ENCODE measurements around the gene FSTL1.

The FSTL1 gene

DNA sequence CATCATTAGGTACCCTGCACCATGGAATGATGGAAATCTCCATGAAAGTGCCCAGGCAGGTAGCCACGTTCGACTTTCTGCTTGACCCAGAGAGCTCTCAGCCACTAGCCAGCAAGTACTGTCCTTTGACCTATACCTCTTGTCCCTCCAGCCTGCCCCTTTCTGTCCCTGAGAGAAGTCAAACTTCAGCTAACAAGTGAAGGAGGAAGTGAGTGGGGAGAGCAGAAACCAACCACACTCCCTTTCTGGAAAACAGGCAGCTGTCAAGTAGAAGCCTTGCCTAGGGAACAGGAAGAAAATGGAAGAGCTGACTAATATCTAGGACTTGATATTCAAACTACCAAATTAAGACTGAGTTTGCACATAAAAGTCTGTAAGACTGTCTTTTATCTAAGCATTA lies 30.3 kb upstream of the FSTL1 start:
- H3K27me3 ChIP-seq (ENCODE audit: control insufficient read depth in 2 of 2, insufficient read depth in 2 of 2, low read length in 2 of 2): peaks cover 0 to 3% of the 10 kb centered on the region in 2 donors
- no peaks in the 10 kb centered on the region for H3K9me3 ChIP-seq (ENCODE audit: control insufficient read depth in 2 of 2, low read length in 2 of 2)
- no peaks in the 10 kb centered on the region for H3K4me1 ChIP-seq (ENCODE audit: control insufficient read depth in 2 of 2, insufficient read depth in 2 of 2, low read length in 2 of 2)
- H3K27ac ChIP-seq (ENCODE audit: low read depth in 2 of 2, low read length in 2 of 2): no peak overlapping the region
- no peaks in the 10 kb centered on the region for H3K36me3 ChIP-seq (ENCODE audit: control insufficient read depth in 2 of 2, insufficient read depth in 2 of 2, low read length in 2 of 2)
- H3K4me3 ChIP-seq (ENCODE audit: low read length in 2 of 2): no peak overlapping the region
- H3K9ac ChIP-seq (ENCODE audit: low read depth in 1 of 2, low read length in 2 of 2): no peak overlapping the region

DNA sequence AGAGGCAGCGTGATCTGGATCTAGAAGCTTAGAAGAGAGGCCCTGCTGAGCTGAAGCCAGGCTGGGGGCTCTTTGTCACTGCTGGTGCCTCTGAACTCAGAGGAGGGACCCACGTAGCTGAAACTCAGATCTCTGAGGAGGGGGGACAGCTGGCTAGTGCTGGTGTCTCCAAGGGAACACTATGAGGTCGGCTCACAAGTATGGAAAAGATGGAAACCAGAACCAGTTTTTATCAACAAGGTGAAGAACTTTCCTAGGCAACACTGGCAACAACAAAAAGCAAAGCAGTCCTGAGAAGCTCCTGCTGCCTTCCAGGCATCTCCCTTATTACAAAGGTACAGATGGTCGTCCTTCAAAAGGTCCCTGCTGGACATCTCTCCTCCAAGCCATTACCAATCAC lies 27.0 kb upstream of the FSTL1 start:
- Histone ChIP-seq H3K4me3 (ENCODE audit: low read length in 2 of 2) (no peak overlapping the region), H3K27ac (ENCODE audit: low read depth in 2 of 2, low read length in 2 of 2) (no peak overlapping the region), H3K9ac (ENCODE audit: low read depth in 1 of 2, low read length in 2 of 2) (no peak overlapping the region), H3K36me3 (ENCODE audit: control insufficient read depth in 2 of 2, insufficient read depth in 2 of 2, low read length in 2 of 2) (no peaks in the 10 kb centered on the region), H3K27me3 (ENCODE audit: control insufficient read depth in 2 of 2, insufficient read depth in 2 of 2, low read length in 2 of 2) (peaks cover 0 to 3% of the 10 kb centered on the region in 2 donors), H3K4me1 (ENCODE audit: control insufficient read depth in 2 of 2, insufficient read depth in 2 of 2, low read length in 2 of 2) (no peaks in the 10 kb centered on the region), H3K9me3 (ENCODE audit: control insufficient read depth in 2 of 2, low read length in 2 of 2) (no peaks in the 10 kb centered on the region)

DNA sequence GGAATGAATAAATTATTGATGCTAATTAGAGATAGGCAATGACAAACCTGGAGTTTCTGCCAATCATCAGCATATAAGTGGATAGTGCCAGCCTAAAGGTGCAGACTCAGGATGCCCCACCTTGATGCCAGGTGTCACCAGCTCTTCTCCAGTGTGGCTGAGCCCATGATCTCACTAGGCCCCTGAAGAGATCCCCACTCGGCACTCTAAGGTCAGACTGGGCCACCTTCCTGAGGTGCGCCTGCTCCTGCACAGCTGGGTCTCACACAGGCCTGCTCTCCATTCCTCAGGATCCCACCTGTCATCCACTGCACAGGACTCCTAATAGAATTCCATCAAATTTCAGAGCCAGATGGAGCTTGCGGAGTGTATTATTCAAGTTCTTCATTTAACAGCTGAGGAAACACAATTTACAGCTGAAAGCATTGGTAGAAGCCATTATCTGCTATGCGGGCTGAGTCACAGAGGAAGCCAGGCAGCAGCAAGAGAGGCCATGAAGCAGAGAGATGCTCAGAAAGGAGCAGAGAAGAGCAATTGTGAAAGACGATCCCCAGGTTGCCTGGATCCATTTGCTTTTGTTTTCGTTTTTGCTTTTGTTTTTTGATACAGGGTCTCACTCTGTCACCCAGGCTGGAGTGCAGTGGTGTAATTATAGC lies 25.1 kb upstream of the FSTL1 start:
- Histone ChIP-seq H3K9me3 (ENCODE audit: control insufficient read depth in 2 of 2, low read length in 2 of 2) (no peaks in the 10 kb centered on the region), H3K9ac (ENCODE audit: low read depth in 1 of 2, low read length in 2 of 2) (no peak overlapping the region), H3K27me3 (ENCODE audit: control insufficient read depth in 2 of 2, insufficient read depth in 2 of 2, low read length in 2 of 2) (peaks cover 0 to 3% of the 10 kb centered on the region in 2 donors), H3K4me3 (ENCODE audit: low read length in 2 of 2) (no peak overlapping the region), H3K36me3 (ENCODE audit: control insufficient read depth in 2 of 2, insufficient read depth in 2 of 2, low read length in 2 of 2) (no peaks in the 10 kb centered on the region), H3K4me1 (ENCODE audit: control insufficient read depth in 2 of 2, insufficient read depth in 2 of 2, low read length in 2 of 2) (no peaks in the 10 kb centered on the region), H3K27ac (ENCODE audit: low read depth in 2 of 2, low read length in 2 of 2) (no peak overlapping the region)

DNA sequence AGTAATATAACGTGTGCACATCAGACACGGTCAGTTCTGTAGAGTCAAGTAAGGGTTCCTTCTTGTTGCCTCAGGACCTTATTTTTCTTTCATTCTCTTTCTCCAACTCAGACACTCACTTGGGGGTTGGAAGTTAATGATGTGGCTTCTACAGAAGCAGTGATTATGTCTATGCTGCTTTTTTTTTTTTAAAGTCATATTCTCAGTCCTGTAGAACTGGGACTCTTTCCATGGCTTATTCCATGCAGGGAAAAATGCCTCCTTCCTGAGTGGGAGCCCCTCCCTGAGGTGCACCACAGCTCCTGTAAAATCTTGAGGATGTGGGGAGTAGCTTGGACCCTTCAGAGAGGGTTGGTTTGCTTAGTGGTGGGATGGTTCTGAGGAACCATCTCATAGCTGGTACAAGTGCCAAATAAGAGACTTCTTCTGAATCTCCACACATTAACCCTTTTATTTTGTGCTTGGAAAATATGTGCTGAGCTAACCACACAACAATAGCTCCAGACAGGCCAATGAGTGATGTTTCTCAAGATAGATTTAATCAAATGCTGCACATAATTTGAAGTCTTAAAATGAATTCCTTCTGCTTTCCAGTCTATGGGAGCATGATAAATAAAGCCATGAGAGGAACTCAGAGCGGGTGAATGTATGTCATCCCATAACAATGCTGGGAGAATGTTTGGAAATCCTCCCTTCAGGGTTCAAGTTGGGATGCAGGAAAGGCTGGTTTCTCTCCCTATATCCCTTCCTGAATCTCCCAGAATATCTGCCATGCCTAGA lies 23.3 kb upstream of the FSTL1 start:
- H3K9me3 ChIP-seq (ENCODE audit: control insufficient read depth in 2 of 2, low read length in 2 of 2): no peaks in the 10 kb centered on the region
- no peak overlapping the region for H3K27ac ChIP-seq (ENCODE audit: low read depth in 2 of 2, low read length in 2 of 2)
- H3K4me1 ChIP-seq (ENCODE audit: control insufficient read depth in 2 of 2, insufficient read depth in 2 of 2, low read length in 2 of 2): no peaks in the 10 kb centered on the region
- no peak overlapping the region for H3K4me3 ChIP-seq (ENCODE audit: low read length in 2 of 2)
- H3K36me3 ChIP-seq (ENCODE audit: control insufficient read depth in 2 of 2, insufficient read depth in 2 of 2, low read length in 2 of 2): no peaks in the 10 kb centered on the region
- peaks cover 0 to 3% of the 10 kb centered on the region in 2 donors for H3K27me3 ChIP-seq (ENCODE audit: control insufficient read depth in 2 of 2, insufficient read depth in 2 of 2, low read length in 2 of 2)
- no peak overlapping the region for H3K9ac ChIP-seq (ENCODE audit: low read depth in 1 of 2, low read length in 2 of 2)

DNA sequence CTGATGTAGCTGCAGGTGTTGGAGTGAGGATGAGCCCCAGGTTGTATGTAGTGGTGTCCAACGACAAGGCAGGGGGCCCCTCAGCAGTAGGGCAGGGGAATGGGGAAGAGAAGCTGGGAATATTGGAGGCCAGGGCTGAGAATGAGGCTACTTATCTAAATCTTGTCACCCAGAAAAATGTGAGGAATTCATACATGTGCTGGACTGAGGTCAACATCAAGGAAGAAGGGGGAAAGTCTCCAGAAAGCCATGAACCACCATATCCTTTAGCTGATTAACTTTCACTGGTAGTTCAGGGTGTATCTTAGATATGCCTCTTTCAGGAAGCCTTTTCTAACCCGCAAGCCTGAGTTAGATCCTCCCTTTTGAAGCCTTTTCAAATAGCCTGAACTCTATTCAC lies 22.6 kb upstream of the FSTL1 start:
- Histone ChIP-seq H3K27ac (ENCODE audit: low read depth in 2 of 2, low read length in 2 of 2) (no peak overlapping the region), H3K36me3 (ENCODE audit: control insufficient read depth in 2 of 2, insufficient read depth in 2 of 2, low read length in 2 of 2) (no peaks in the 10 kb centered on the region), H3K27me3 (ENCODE audit: control insufficient read depth in 2 of 2, insufficient read depth in 2 of 2, low read length in 2 of 2) (no peaks in the 10 kb centered on the region), H3K4me3 (ENCODE audit: low read length in 2 of 2) (no peak overlapping the region), H3K9ac (ENCODE audit: low read depth in 1 of 2, low read length in 2 of 2) (no peak overlapping the region), H3K4me1 (ENCODE audit: control insufficient read depth in 2 of 2, insufficient read depth in 2 of 2, low read length in 2 of 2) (no peaks in the 10 kb centered on the region), H3K9me3 (ENCODE audit: control insufficient read depth in 2 of 2, low read length in 2 of 2) (no peaks in the 10 kb centered on the region)

DNA sequence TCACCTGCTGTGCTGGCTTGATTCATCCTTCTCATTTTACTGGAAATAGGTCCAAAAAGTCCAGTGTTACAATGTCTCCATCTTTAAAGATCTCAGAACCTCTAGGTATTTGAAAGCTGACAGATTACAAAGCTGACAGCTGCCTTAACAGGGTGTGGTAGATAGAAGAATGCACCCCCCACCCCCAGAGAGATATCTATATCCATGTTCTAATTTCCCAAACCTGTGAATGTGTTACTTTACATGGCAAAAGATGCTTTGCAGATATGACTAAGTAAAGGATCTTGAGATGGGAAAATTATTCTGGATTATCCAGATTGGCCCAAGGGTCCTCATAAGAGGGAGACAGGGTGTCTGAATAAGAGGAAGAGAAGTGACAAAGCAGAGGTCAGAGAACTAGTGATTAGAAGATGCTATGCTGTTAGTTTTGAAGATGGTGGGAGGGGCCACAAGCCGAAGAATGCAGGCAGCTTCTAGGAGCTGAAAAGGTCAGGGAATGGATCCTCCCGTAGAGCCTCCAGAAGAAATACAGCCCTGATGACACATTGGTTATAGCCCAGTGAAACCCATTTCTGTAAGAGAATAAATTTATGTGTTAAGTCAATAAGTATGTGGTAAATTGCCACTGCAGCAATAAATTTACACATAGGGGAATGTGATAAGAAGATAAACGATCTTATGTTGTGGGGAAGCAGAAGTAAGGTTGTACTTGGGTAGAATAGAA lies 21.5 kb upstream of the FSTL1 start:
- Histone ChIP-seq H3K27ac (ENCODE audit: low read depth in 2 of 2, low read length in 2 of 2) (no peak overlapping the region), H3K9ac (ENCODE audit: low read depth in 1 of 2, low read length in 2 of 2) (no peak overlapping the region), H3K36me3 (ENCODE audit: control insufficient read depth in 2 of 2, insufficient read depth in 2 of 2, low read length in 2 of 2) (no peaks in the 10 kb centered on the region), H3K27me3 (ENCODE audit: control insufficient read depth in 2 of 2, insufficient read depth in 2 of 2, low read length in 2 of 2) (no peaks in the 10 kb centered on the region), H3K4me3 (ENCODE audit: low read length in 2 of 2) (no peak overlapping the region), H3K4me1 (ENCODE audit: control insufficient read depth in 2 of 2, insufficient read depth in 2 of 2, low read length in 2 of 2) (no peaks in the 10 kb centered on the region), H3K9me3 (ENCODE audit: control insufficient read depth in 2 of 2, low read length in 2 of 2) (no peaks in the 10 kb centered on the region)

DNA sequence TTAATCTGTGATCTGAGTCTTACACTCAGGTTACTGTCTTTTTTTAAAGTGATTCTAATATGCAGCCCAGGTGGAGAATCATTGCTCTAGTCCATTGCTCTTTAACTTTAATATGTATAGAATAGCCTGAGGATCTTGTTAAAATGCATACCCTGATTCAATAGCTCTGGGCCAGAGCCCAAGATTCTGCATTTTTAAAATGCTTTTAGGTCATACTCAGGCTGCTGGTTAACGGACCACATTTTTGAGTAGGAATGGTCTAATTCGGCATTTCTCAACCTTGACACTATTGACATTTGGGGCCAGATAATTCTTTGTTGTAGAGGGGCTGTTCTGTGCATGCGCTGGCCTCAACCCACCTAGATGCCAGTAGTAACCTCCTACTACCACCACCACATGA lies 20.9 kb upstream of the FSTL1 start:
- H3K27ac ChIP-seq (ENCODE audit: low read depth in 2 of 2, low read length in 2 of 2): no peak overlapping the region
- no peaks in the 10 kb centered on the region for H3K4me1 ChIP-seq (ENCODE audit: control insufficient read depth in 2 of 2, insufficient read depth in 2 of 2, low read length in 2 of 2)
- no peaks in the 10 kb centered on the region for H3K36me3 ChIP-seq (ENCODE audit: control insufficient read depth in 2 of 2, insufficient read depth in 2 of 2, low read length in 2 of 2)
- H3K9me3 ChIP-seq (ENCODE audit: control insufficient read depth in 2 of 2, low read length in 2 of 2): no peaks in the 10 kb centered on the region
- H3K9ac ChIP-seq (ENCODE audit: low read depth in 1 of 2, low read length in 2 of 2): no peak overlapping the region
- no peaks in the 10 kb centered on the region for H3K27me3 ChIP-seq (ENCODE audit: control insufficient read depth in 2 of 2, insufficient read depth in 2 of 2, low read length in 2 of 2)
- H3K4me3 ChIP-seq (ENCODE audit: low read length in 2 of 2): no peak overlapping the region

DNA sequence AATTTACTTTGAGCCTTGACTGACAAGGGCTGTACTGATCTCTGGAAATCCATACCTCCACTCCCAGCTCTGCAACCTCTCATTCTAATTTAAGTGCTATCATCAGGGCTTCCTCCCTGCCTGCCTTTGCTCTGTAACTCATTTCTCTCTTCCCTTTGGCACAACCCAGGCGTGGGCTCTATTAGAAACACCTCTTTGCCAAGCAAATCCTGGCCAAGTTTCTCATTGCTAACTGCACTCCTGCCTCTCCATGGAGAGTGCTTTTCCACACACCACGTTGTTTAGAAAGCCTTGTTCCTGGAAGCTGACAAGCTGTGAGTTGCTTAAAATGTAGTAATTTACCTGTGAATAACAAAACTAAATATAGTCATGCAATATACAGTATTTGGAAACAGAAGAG lies 20.1 kb upstream of the FSTL1 start:
- Histone ChIP-seq H3K36me3 (ENCODE audit: control insufficient read depth in 2 of 2, insufficient read depth in 2 of 2, low read length in 2 of 2) (no peaks in the 10 kb centered on the region), H3K27ac (ENCODE audit: low read depth in 2 of 2, low read length in 2 of 2) (no peak overlapping the region), H3K4me3 (ENCODE audit: low read length in 2 of 2) (no peak overlapping the region), H3K27me3 (ENCODE audit: control insufficient read depth in 2 of 2, insufficient read depth in 2 of 2, low read length in 2 of 2) (no peaks in the 10 kb centered on the region), H3K9me3 (ENCODE audit: control insufficient read depth in 2 of 2, low read length in 2 of 2) (no peaks in the 10 kb centered on the region), H3K9ac (ENCODE audit: low read depth in 1 of 2, low read length in 2 of 2) (no peak overlapping the region), H3K4me1 (ENCODE audit: control insufficient read depth in 2 of 2, insufficient read depth in 2 of 2, low read length in 2 of 2) (no peaks in the 10 kb centered on the region)

DNA sequence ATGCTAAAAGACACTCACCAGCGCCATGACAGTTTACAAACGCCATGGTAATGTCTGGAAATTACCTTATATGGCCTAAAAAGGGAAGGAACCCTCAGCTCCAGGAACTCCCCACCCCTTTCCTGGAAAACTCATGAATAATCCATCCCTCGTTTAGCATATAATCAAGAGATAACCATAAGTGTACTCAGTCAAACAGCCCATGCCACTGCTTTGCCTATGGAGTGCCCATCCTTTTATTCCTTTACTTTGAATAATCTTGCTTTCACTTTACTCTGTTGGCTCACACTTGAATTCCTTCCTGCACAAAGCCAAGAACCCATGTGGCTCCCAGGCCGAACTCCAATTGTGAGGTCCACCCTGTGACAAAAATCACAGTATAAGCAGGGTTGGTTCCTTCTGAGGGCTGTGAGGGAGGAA lies 19.1 kb upstream of the FSTL1 start:
- no peak overlapping the region for H3K27ac ChIP-seq (ENCODE audit: low read depth in 2 of 2, low read length in 2 of 2)
- no peak overlapping the region for H3K4me3 ChIP-seq (ENCODE audit: low read length in 2 of 2)
- no peaks in the 10 kb centered on the region for H3K36me3 ChIP-seq (ENCODE audit: control insufficient read depth in 2 of 2, insufficient read depth in 2 of 2, low read length in 2 of 2)
- no peaks in the 10 kb centered on the region for H3K9me3 ChIP-seq (ENCODE audit: control insufficient read depth in 2 of 2, low read length in 2 of 2)
- no peaks in the 10 kb centered on the region for H3K4me1 ChIP-seq (ENCODE audit: control insufficient read depth in 2 of 2, insufficient read depth in 2 of 2, low read length in 2 of 2)
- H3K27me3 ChIP-seq (ENCODE audit: control insufficient read depth in 2 of 2, insufficient read depth in 2 of 2, low read length in 2 of 2): no peaks in the 10 kb centered on the region
- no peak overlapping the region for H3K9ac ChIP-seq (ENCODE audit: low read depth in 1 of 2, low read length in 2 of 2)

DNA sequence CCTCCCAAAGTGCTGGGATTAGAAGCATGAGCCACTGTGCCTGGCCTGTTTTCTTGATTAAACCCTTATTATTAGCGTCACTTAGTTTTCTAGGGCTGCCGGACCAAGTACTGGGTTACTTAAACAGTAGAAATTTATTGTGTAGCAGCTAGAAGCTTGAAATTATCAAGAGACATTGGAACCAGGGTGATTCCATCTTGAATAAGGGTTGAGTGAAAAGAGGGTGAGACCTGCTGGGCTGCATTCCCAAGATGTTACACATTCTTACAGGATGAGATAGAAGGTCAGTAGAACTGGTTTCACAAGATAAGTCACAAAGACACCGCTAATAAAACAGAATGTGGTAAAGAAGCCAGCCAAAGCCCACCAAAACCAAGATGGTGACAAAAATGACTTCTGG lies 18.6 kb upstream of the FSTL1 start:
- Histone ChIP-seq H3K4me1 (ENCODE audit: control insufficient read depth in 2 of 2, insufficient read depth in 2 of 2, low read length in 2 of 2) (no peaks in the 10 kb centered on the region), H3K27me3 (ENCODE audit: control insufficient read depth in 2 of 2, insufficient read depth in 2 of 2, low read length in 2 of 2) (no peaks in the 10 kb centered on the region), H3K9ac (ENCODE audit: low read depth in 1 of 2, low read length in 2 of 2) (no peak overlapping the region), H3K4me3 (ENCODE audit: low read length in 2 of 2) (no peak overlapping the region), H3K36me3 (ENCODE audit: control insufficient read depth in 2 of 2, insufficient read depth in 2 of 2, low read length in 2 of 2) (no peaks in the 10 kb centered on the region), H3K27ac (ENCODE audit: low read depth in 2 of 2, low read length in 2 of 2) (no peak overlapping the region), H3K9me3 (ENCODE audit: control insufficient read depth in 2 of 2, low read length in 2 of 2) (no peaks in the 10 kb centered on the region)
